Activated T-helper 17 cell treated with anti-CD3 and anti-CD28 coated beads, Interleukin-2, amount 50 U/mL, for 72 hours (primary cell): ENCODE measurements around the gene OSMR. TPM values are rescaled to one million over a fixed set of nuclear protein-coding genes. Genes with fewer than 3 reads are reported as not detected.

Source experiments
- ATAC-seq: fragments of 150-1000 bp; cut with Tn5 transposase; replicated peaks from 2 replicates; pipeline ENCODE4 v1.10.0; 2021; ENCODE audit warnings: mild to moderate bottlenecking, moderate library complexity
- H3K27ac Mint-ChIP-seq: one replicate; pipeline ENCODE4 v1.8.0; 2022; ENCODE audit warnings: mixed read lengths
- H3K27me3 Mint-ChIP-seq: one replicate; pipeline ENCODE4 v1.8.0; 2022; ENCODE audit warnings: mixed read lengths
- H3K36me3 Mint-ChIP-seq: one replicate; pipeline ENCODE4 v1.8.0; 2022; ENCODE audit warnings: low read depth, mild to moderate bottlenecking, mixed read lengths
- H3K4me1 Mint-ChIP-seq: one replicate; pipeline ENCODE4 v1.8.0; 2022; ENCODE audit warnings: mixed read lengths
- H3K4me3 Mint-ChIP-seq: one replicate; pipeline ENCODE4 v1.8.0; 2022; ENCODE audit warnings: mild to moderate bottlenecking, mixed read lengths
- H3K9me3 Mint-ChIP-seq: one replicate; pipeline ENCODE4 v1.8.0; 2022; ENCODE audit warnings: mixed read lengths
- total RNA-seq, 2 donors: library from RNA; stranded (reverse); gene quantifications; one replicate each; pipeline ENCODE4 v1.2.3, GENCODE V29; 2022

Gene OSMR
- total RNA-seq, 2 donors from 2014 or later, result 0.19 to 0.26 TPM

- H3K4me1 Mint-ChIP-seq, result no peaks in the 10 kb centered on the region
Observed at GRCh38 chr5:38911933-38912332, 66.1 kb downstream of the OSMR start.

DNA sequence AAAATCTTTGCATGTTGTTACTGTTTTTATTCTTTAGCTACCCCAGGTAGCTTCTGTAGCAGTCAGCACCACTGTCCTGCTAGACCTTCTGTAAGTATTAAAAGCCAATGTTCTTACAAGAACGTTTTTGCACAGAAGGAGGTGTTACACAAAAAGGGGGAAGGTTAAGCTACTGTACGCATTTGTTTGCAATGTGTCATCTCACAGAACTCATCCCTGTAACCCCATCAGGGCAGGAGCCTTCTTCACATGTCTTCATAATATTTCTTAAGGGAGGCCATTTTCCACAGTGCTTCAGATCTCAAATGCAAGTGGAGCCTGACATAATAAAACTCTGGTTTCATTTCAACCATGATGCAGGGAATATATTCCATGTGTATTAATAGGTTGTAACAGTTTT lies 67.9 kb downstream of the OSMR start:
- ATAC-seq, result no peak
- no peak overlapping the region for H3K4me3 Mint-ChIP-seq
- no peaks in the 10 kb centered on the region for H3K9me3 Mint-ChIP-seq
- H3K27me3 Mint-ChIP-seq, result peaks cover 16% of the 10 kb centered on the region
- H3K4me1 Mint-ChIP-seq, result no peaks in the 10 kb centered on the region
- no peaks in the 10 kb centered on the region for H3K36me3 Mint-ChIP-seq
- no peak overlapping the region for H3K27ac Mint-ChIP-seq

More at GRCh38 chr5:38911933-38912332, 66.1 kb downstream of the OSMR start:
- peaks cover 21% of the 10 kb centered on the region for H3K27me3 Mint-ChIP-seq
- no peak overlapping the region for H3K4me3 Mint-ChIP-seq
- H3K36me3 Mint-ChIP-seq, result no peaks in the 10 kb centered on the region
- no peak for ATAC-seq
- no peak overlapping the region for H3K27ac Mint-ChIP-seq
- no peaks in the 10 kb centered on the region for H3K9me3 Mint-ChIP-seq

DNA sequence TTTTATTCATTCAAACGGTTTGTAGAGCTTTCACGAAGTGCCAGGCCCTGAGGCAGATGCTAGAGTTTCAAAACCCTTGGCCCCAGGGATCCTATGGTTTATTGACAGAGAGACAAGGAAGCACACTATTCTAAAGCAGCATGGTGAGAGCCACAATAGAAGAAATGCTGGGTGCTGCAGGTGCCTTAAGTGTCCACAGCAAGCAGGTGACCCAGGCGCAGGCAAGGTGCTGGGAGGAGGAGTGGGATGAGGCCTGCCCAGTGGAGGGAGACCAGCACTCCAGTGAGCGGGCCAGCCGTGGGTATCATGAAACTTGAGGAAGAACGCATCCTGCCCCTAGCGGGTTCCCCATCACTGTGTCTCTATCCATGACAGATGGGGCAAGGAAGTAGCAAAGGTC lies 71.0 kb downstream of the OSMR start:
- no peaks in the 10 kb centered on the region for H3K9me3 Mint-ChIP-seq
- H3K27me3 Mint-ChIP-seq, result peaks cover 13% of the 10 kb centered on the region
- no peaks in the 10 kb centered on the region for H3K4me1 Mint-ChIP-seq
- H3K36me3 Mint-ChIP-seq, result no peaks in the 10 kb centered on the region
- no peak overlapping the region for H3K4me3 Mint-ChIP-seq
- no peak for ATAC-seq
- no peak overlapping the region for H3K27ac Mint-ChIP-seq

DNA sequence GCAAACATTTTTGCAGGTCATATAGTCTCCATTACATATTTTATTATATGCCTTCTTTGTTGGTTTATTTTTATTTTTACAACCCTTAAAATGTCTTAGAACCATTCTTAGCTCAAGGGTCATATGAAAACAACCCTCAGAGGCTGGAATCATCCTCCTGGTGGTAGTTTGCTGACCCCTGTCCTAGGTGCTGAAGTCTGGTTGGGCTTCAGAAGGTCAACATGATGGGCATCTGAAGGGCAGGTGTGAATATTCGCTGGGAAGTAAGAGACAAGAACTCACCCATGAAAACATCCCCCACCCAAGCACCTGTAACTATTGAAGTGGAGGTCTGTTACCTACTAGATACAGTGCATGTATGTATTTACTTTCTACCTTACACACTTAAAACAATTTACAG lies 75.4 kb downstream of the OSMR start:
- ATAC-seq, result no peak
- no peak overlapping the region for H3K27ac Mint-ChIP-seq
- peaks cover 20% of the 10 kb centered on the region for H3K27me3 Mint-ChIP-seq
- no peaks in the 10 kb centered on the region for H3K36me3 Mint-ChIP-seq
- no peaks in the 10 kb centered on the region for H3K9me3 Mint-ChIP-seq
- no peaks in the 10 kb centered on the region for H3K4me1 Mint-ChIP-seq
- H3K4me3 Mint-ChIP-seq, result no peak overlapping the region

DNA sequence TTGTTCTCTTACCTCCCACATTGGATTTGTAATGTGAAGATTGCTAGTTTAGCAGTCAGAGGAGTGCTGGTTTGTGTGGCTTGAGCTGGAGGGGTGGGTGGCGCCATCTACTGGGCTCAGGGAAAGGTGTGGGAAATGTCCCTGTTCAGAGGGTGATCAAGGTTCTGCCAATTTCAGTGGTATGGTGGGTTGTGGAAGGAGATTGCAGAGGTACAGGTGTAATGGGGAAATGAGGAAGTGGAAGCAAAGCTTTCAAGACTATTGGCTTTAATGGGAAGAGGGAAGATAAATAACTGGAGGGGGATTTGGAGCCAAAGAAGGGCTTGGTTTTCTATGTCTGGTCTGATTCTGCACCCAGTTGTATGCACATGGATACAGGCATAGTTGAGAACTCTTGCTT lies 76.4 kb downstream of the OSMR start:
- Mint-ChIP-seq H3K27me3 (peaks cover 20% of the 10 kb centered on the region), H3K9me3 (no peaks in the 10 kb centered on the region), H3K36me3 (no peaks in the 10 kb centered on the region), H3K27ac (no peak overlapping the region), H3K4me1 (no peaks in the 10 kb centered on the region), H3K4me3 (no peak overlapping the region)
- peak; percentile 69 for ATAC-seq

DNA sequence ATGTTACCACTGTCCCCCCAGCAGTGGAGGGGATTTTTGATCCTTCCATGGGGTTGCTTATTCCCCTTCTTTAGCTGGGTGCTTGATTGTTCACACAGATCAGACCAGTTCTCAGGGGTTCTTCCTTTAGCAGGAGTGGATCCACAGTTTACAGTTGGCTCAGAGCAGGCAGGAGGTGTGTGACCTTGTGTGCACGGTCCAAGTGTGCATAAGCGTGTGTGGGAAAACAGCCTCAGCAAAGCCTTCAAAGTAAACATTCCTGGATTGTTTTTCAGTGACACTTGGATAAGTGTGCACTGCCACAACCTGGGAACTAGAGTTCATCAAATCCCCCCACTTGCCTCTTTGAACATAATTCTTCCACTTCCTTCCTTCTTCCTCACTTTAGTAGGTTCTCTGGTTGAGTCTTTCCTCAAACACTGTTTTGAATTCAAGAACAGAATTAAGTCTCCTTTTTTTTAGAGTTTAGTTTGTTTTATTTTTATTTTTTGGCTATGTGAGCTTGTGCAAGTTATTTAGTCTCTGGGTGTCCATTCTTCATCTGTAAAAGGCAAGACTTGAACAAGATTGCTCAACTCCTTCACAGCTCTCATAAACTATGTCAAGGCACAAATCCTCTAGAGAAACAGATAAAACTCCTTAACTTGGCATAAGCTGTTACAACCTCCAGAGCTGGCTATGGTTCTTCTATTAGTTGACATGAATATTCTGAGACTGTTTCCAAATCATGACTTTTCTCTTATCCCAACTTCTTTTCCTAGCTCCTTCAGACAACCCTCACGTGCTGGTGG lies 78.0 kb downstream of the OSMR start:
- no peak overlapping the region for H3K27ac Mint-ChIP-seq
- H3K4me3 Mint-ChIP-seq, result no peak overlapping the region
- no peaks in the 10 kb centered on the region for H3K4me1 Mint-ChIP-seq
- H3K9me3 Mint-ChIP-seq, result no peaks in the 10 kb centered on the region
- ATAC-seq, result no peak
- no peaks in the 10 kb centered on the region for H3K36me3 Mint-ChIP-seq
- H3K27me3 Mint-ChIP-seq, result peaks cover 25% of the 10 kb centered on the region

DNA sequence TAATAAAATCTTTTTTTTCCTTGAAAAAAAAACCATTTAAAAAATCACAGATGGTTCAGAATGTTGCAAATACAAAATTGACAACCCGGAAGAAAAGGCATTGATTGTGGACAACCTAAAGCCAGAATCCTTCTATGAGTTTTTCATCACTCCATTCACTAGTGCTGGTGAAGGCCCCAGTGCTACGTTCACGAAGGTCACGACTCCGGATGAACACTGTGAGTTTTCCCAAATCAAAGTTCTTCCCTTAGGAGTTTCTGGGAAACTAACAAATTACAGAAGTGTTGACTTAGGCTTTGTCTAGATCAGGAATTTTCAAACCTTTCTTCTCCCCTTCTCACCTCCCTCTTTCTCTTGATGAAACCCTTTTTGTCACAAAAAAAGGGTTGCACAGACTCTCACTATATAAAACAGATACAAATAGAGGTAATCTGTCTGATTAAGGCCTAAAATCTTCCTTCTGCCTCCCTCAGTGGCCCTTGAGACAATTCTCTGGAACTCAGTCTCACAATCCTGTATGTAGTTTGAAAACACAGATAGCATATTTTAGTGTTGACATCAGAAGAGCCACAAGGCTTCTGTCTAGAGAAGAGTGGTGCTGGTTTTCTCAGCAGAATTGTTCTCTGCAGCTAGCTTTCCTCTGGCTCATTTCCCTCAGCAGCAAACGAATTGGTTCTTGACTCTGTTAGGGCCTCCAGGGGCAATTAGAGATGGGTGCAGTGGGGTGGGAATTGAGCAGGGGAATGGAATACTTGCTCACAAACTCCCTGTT lies 79.5 kb downstream of the OSMR start:
- Mint-ChIP-seq H3K4me1 (no peaks in the 10 kb centered on the region), H3K27me3 (peaks cover 16% of the 10 kb centered on the region)
- no peak for ATAC-seq

GRCh38 chr5:38926121-38926520 lies 80.3 kb downstream of the OSMR start:
- H3K36me3 Mint-ChIP-seq, result no peaks in the 10 kb centered on the region
- H3K9me3 Mint-ChIP-seq, result no peaks in the 10 kb centered on the region
- no peak for ATAC-seq
- peaks cover 16% of the 10 kb centered on the region for H3K27me3 Mint-ChIP-seq
- H3K4me3 Mint-ChIP-seq, result no peak overlapping the region
- no peaks in the 10 kb centered on the region for H3K4me1 Mint-ChIP-seq
- H3K27ac Mint-ChIP-seq, result no peak overlapping the region

More for the DNA sequence above, 79.5 kb downstream of the OSMR start:
- Mint-ChIP-seq H3K36me3 (no peaks in the 10 kb centered on the region), H3K27ac (no peak overlapping the region), H3K4me3 (no peak overlapping the region), H3K9me3 (no peaks in the 10 kb centered on the region)

DNA sequence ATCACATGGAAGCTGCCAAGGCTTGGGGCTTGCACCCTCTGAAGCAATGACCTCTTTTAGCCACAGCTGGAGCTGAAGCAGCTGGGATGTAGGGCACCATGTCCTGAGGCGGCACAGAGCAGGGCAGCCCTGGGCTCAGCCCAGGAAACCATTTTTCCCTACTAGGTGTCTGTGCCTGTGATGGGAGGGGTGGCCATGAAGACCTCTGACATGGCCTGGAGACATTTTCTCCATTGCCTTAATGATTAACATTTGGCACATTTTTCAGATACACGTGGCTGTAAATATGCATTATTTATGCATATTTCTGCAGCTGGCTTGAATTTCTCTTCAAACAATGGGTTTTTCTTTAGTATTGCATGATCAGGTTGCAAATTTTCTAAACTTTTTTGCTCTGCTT lies 81.7 kb downstream of the OSMR start:
- Mint-ChIP-seq H3K4me3 (no peak overlapping the region), H3K9me3 (no peaks in the 10 kb centered on the region), H3K27me3 (peaks cover 11% of the 10 kb centered on the region), H3K4me1 (no peaks in the 10 kb centered on the region), H3K36me3 (no peaks in the 10 kb centered on the region), H3K27ac (no peak overlapping the region)
- ATAC-seq, result no peak

DNA sequence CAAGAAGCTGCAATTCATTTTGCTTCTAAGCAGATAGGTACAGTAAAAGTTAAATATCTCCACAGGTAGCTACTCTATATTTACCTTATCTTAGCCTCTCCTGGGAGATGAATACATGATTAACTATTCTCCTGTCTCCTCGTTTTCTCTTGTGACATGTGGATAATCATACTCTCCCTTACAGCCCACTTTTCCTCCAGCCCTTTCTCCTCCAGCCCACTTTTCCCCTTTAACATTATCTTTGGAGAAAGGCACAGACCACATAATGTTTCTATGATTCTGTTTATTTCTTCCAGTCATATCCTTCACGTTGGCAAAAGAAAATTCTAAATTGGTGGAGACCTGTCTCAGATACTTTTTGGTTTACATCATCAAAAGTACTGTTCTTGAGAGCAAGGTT lies 84.0 kb downstream of the OSMR start:
- H3K27ac Mint-ChIP-seq, result no peak overlapping the region
- ATAC-seq, result no peak
- H3K9me3 Mint-ChIP-seq, result no peaks in the 10 kb centered on the region
- peaks cover 11% of the 10 kb centered on the region for H3K27me3 Mint-ChIP-seq
- H3K4me1 Mint-ChIP-seq, result no peaks in the 10 kb centered on the region
- no peaks in the 10 kb centered on the region for H3K36me3 Mint-ChIP-seq
- no peak overlapping the region for H3K4me3 Mint-ChIP-seq

GRCh38 chr5:38931731-38932130 lies 85.9 kb downstream of the OSMR start:
- no peak overlapping the region for H3K4me3 Mint-ChIP-seq
- H3K36me3 Mint-ChIP-seq, result peaks cover 6% of the 10 kb centered on the region
- no peaks in the 10 kb centered on the region for H3K9me3 Mint-ChIP-seq
- H3K4me1 Mint-ChIP-seq, result no peaks in the 10 kb centered on the region
- peak; percentile 48 for ATAC-seq
- H3K27me3 Mint-ChIP-seq, result peaks cover 5% of the 10 kb centered on the region
- H3K27ac Mint-ChIP-seq, result no peak overlapping the region

DNA sequence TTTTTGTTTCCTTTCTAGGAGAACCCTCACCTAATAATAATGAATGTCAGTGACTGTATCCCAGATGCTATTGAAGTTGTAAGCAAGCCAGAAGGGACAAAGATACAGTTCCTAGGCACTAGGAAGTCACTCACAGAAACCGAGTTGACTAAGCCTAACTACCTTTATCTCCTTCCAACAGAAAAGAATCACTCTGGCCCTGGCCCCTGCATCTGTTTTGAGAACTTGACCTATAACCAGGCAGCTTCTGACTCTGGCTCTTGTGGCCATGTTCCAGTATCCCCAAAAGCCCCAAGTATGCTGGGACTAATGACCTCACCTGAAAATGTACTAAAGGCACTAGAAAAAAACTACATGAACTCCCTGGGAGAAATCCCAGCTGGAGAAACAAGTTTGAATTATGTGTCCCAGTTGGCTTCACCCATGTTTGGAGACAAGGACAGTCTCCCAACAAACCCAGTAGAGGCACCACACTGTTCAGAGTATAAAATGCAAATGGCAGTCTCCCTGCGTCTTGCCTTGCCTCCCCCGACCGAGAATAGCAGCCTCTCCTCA lies 87.1 kb downstream of the OSMR start:
- no peaks in the 10 kb centered on the region for H3K4me1 Mint-ChIP-seq
- H3K27ac Mint-ChIP-seq, result no peak overlapping the region
- no peaks in the 10 kb centered on the region for H3K9me3 Mint-ChIP-seq
- ATAC-seq, result no peak
- no peak overlapping the region for H3K4me3 Mint-ChIP-seq
- H3K36me3 Mint-ChIP-seq, result peaks cover 18% of the 10 kb centered on the region
- H3K27me3 Mint-ChIP-seq, result peaks cover 2% of the 10 kb centered on the region

DNA sequence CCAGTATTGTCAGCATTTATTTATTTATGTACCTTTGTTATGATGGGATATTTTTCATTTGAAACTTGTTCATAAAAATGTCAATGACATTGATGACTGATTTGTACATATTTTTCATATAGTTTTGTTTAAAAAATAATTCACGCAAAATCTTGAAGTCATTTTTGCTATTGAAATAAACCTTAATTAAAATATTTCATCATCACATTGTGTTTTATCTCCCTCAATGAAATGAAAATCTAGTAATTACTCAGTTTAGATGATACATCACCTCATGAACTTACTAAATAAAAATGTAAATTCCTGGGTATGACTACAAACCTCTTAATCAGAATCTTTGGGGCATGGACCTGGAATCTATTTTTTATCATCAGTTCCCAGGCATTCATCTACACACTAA lies 89.6 kb downstream of the OSMR start:
- Mint-ChIP-seq H3K4me3 (no peak overlapping the region), H3K4me1 (no peaks in the 10 kb centered on the region), H3K27ac (no peak overlapping the region), H3K36me3 (peaks cover 43% of the 10 kb centered on the region), H3K27me3 (no peaks in the 10 kb centered on the region), H3K9me3 (no peaks in the 10 kb centered on the region)
- no peak for ATAC-seq

DNA sequence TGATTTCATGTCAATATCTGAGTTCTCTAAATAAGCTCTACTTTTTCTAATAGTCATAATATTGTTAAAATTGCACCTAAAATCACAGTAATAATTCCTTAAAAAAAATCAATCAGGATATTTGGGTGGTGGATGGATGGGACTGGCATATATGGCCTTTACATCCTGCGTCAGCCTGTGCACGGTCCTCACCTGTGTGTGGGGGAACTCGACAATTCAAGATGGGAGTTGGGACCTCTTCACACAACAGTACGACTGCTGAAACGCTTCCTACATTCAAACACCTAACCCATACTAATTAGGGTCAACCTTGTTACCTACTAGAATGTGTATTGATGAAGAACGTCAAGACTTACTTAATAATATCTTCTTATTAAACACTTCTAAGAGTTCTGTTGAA lies 90.5 kb downstream of the OSMR start:
- Mint-ChIP-seq H3K4me1 (no peaks in the 10 kb centered on the region), H3K36me3 (peaks cover 51% of the 10 kb centered on the region), H3K27me3 (no peaks in the 10 kb centered on the region), H3K9me3 (no peaks in the 10 kb centered on the region), H3K27ac (no peak overlapping the region), H3K4me3 (no peak overlapping the region)
- ATAC-seq, result no peak

- Mint-ChIP-seq H3K4me3 (no peak overlapping the region), H3K36me3 (peaks cover 73% of the 10 kb centered on the region), H3K27ac (no peak overlapping the region), H3K4me1 (no peaks in the 10 kb centered on the region), H3K9me3 (no peaks in the 10 kb centered on the region), H3K27me3 (no peaks in the 10 kb centered on the region)
- ATAC-seq, result no peak
Observed at GRCh38 chr5:38938424-38938823, 92.6 kb downstream of the OSMR start.
